HG02678 (cell line): ENCODE measurements around the gene KPTN.

Experiments
- ATAC-seq: cut with Tn5 transposase; IDR thresholded peaks from one replicate; pipeline ENCODE4 v1.9.1; 2021; ENCODE audit warnings: mild to moderate bottlenecking, moderate library complexity; ENCODE audit not compliant: unreplicated experiment

KPTN gene

DNA sequence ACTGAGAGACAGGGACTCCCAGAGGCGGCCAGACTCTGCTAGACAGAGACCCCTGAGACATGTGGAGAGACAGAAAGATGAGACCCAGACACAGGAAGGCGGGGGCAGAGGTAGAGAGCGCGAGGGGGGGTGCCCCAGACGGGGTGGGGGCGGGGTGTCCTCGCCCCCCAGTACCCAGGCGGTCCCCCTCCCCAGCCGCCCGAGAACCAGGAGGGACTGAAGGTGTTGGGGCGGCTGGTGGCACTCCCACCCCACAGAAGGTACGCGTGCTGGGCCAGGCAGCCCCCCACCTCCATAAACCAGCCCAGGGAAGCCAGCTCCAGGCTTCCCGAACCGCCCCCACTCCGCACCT is 12.7 kb downstream of the KPTN start:
- ATAC-seq, result no peak

DNA sequence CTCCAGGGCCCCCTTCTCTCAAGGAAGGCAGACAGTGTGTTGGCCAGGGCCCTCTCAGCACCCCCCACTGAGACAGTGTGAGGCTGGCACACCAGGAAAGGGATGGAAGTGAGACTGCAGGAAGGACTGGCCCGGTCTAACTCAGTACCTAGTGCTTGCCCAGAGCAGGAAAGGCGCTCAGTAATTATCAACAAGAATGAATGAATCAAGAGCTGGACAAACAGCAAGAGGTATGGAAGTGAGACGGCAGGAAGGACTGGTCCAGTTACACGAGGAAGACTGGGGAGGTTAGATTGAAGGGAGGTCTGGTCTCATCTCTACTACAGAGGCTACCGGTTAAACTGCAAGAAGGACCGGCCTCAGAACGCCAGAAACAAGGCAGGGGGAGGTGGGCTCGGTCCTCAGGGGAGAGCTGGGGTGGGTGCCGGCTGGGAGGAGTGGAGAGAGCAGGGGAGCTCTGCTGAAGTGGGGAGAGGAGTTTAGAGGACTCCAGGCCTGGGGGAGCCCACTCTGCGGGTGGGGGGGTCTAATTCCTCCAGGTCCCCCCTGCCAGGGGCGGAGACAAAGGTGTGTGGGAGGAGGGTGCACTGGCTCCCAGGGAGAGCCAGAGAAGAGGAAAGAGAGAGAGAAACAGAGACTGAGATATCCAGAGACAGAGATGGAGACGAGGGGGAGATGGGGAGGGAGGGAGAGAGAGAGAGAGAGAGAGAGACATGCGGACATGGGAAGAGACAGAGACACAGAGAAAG is 13.4 kb downstream of the KPTN start:
- ATAC-seq, result no peak

DNA sequence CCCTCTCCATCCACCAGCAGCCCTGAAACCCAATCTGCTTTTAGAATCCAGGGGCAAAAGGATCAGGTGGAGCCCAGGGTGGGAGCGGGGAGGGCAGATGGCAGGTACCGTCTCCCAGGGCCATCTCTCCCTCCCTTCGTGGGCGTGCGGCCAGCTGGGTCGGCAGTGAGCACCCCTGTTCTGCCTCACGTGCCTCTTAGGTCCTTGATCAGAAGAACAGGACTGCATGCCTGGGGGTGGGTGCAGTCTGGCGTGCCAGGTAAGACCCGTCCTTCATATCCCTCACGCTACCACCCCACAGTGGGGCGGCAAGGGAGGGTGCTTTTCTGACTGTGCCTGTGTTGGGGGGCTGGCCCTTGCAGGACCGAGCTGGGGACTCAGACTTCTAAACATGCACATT is 14.3 kb downstream of the KPTN start:
- ATAC-seq, result no peak

DNA sequence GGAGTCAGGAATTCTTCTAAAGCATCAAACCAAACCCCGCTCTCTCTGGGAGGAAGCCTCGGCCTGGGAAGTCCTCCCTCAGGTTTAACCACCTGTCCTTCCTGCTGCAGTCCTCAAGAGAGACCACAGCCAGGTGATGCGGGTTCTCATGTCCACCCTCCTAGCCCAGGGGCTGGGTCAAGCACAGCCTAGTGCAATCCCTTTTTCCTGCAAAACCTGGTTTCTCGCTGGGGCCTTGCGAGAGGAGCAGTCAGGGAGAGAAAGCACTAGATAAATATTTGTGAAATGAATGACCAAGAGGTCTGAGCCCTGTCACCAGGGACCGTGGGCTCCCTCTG is 14.7 kb downstream of the KPTN start:
- no peak for ATAC-seq

DNA sequence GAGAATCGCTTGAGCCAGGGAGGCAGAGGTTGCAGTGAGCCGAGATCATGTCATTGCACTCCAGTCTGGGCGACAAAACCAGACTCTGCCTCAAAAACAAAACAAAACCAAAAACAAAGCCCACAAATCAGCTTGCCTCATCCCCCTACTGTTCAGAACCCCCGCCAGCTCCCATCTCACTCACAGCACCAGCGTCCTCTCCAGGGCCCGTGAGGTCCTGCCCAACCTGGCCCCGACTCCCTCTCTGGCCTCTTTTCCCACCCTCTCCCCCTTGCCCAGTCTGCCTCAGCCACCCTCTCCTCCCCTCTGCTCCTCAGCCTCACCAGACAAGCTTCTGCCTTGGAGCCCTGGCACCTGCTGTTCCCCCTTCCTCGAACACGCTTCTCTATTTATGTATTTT is 16.1 kb downstream of the KPTN start:
- ATAC-seq, result no peak

DNA sequence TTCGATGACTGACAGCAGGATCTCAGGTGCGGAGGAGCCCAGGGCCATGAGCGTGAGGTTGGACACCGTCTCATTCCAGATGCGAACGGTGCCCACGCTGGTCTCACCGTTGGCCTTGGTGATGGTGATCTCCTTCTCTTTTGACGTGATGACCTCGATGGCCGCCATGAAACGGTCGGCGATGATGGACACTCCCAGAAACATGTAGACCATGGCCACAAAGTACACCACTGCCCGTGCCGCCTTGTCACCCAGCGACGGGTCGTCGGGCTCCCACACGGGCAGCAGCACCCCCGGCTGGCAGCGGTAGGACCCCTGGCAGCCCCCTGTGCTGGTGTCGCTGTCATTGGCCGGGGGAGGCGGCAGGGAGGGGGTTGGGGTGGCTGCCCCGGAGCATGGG is 18.1 kb downstream of the KPTN start:
- ATAC-seq, result no peak

DNA sequence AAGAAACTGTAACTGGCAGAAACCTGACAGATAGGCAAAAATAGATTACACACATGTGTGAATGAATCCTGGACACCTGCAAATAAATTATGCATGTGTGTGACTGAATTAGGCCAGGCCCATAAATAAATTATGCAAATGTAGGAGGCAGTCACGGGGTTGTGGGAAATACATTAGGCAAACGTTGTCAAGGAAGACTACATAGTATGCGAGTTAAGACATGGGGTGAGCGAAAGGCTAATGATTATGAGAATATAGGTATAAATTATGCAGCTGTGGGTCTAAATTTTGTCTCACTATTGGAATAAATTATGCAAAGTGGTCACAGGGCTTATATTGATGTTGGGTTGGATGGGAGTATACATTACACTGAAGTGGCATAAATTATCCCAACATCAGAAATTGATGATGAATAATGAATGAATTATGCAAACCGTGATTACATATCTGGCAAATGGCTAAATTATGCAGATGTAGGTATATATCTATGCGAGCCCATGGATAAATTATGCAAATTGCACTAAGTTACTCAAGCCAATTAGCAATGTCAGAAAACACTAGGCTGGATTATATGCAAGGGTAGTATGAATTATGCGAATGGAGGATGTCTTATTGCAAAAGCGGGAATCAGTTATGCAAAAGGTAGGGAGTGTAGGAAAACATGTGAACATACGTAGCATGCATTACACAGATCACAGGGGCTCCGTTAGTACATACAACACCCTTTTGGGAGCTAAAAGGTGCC is 19.2 kb downstream of the KPTN start:
- no peak for ATAC-seq

DNA sequence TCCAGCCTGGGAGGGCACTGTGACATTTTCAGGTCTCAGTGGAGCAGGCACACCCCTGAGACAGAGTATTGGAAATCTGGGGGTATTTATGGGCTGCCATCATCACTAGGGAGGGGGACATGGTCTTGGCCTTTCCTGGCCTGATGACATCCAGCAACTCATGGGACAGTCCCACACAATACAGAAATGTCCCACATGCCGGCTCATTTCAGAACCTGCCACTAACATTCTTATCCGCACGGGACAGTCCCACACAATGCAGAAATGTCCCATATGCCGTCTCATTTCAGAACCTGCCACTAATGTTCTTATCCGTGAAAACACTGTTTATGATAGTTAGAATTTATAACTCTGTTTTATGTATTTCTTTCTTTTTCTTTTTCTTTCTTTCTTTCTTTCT is 22.1 kb downstream of the KPTN start:
- ATAC-seq, result no peak

DNA sequence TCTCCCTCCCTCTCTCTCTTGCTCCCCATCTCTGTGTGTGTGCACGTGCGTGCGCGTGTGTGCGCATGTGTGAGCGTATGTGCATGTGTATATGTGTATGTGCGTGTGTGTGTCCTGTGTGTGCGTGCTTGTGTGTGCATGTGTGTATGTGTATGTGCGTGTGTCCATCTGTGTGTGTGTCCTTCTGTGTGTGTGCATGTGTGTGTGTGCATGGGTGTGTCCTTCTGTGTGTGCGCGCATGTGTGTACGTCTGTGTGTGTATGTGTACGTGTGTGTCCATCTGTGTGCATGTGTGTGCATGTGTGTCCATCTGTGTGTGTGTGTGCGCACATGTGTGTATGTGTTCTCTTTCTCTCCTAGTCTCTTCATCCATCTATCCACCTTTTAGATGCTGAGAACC is 24.5 kb downstream of the KPTN start:
- ATAC-seq, result no peak

DNA sequence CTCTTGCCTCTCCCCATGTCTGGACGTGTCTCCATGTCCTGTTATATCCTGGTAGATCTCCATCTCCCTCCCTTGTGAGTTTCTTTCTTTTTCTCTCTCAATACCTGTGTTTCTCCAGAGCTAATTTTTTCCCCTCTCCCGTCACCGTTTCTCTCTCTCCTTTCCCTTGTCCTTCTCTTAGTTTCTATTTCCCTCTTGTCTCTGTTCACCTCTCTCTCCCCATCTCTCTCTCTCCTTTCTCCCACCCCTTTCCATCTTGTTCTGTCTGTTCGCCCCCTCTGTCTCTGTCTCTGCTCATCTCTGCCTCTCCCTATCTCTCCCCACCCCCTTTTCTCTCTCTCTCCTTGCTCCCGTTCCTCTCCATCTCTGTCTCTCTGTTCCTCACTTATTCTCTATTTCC is 25.3 kb downstream of the KPTN start:
- ATAC-seq, result no peak

DNA sequence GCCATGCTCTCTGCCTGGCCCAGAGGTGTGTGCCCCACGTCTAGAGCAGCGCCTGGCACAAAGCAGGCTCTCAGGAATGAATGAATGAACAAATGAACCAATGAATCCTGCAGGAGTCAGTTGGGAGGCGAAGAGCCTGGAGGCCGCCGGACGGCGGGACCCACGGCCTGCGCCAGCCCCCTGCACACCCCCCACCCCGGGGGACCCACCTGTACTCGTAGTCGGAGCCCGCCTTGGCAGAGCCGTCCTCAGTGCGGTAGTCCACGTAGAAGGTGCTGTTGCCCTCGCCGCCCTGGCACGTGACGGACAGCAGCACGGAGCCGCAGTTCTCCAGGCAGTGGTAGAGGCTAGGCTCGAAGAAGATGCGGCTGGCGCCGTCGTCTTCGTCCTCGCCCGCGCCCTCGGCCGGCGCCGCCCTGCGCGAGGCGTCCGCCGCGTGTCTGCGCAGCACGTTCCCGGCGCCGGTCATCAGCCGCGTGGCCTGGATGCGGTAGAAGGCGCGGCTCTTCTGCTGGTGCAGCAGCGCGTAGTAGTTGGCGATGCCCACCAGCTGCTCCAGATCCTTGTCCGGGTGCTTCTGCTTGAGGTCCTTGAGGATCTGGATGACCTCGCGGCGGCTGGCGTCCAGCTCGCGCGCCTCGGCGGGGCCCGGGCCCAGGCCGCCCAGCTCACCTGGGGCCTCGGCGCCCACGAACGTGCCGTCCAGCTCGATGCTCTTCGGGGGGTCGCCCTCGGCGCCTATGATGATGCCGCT is 27.1 kb downstream of the KPTN start:
- no peak for ATAC-seq

DNA sequence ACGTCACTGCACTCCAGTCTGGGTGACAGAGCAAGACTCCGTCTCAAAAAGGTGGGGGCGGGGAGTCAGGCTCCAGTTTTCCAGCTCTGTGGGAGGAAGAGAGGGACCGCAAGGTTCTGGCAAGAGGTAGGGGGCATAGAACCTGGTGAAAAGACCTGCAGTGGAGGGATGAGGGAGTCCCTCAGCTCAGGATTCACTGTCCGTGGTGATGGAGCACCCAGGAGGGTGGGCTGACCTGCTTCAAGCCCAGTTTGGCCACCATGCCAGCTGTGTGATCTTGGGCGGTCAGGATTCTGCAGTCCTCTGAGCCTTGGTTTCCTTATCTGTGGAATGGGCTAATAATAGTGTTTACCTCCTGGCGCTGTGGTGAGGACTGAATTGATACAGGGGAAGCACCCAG is 33.5 kb downstream of the KPTN start:
- ATAC-seq, result no peak

DNA sequence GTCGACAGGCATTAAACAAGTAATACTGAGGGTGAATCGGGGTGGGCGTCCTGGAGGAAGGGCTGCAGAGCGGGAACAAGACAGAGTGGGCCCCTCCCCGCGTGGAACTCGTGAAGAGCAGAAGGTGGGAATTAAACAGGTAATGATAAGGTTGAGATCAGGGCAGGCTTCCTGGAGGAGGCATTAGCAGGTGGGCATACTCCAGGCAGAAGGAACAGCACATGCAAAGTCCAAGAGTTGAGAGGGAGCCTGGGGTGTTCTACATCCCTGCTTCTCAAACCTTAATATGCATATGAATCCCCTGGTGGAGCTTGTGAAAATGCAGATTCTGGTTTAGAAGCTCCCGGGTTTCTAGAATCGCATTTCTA is 35.7 kb downstream of the KPTN start:
- no peak for ATAC-seq

DNA sequence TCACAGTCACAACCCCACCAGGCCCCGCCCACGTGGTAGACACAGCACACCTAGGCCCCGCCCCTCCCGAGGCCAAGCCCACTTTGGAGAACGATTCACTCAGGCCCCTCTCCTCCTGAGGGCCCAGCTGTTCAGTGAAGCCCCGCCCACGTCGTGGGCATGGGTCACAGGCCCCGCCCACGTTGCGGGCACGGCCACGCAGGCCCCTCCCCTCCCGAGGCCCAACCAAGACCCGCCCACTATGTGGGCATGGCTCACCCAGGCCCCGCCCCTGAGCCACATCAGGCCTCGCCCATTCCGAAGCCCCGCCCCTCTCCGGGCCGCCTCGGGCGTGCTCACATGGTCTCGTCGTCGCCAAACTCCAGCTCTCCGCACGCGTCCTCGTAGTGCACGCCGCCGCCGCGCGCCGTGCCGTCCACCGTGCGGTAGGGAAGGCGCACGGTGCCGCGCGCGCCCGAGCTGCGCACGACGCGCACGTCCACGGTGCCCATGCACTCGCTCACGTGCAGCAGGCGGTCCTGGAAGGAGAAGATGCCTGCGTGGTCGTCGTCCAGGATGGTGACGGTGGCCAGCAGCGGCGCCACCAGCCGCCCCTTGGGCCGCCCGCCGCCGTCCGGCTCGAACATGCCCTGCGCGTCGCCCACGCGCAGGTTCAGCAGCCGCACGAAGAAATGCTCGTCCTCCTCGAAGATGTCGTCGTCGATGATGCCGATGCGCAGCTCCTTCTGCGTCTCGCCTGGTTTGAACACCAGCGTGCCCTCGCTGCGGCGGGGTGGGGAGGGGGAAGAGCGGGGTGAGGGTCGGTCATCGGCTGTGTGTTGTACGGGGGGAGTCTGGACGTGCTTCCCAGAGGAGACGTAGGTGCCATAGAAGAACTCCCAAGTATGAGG is 36.3 kb downstream of the KPTN start:
- no peak for ATAC-seq

DNA sequence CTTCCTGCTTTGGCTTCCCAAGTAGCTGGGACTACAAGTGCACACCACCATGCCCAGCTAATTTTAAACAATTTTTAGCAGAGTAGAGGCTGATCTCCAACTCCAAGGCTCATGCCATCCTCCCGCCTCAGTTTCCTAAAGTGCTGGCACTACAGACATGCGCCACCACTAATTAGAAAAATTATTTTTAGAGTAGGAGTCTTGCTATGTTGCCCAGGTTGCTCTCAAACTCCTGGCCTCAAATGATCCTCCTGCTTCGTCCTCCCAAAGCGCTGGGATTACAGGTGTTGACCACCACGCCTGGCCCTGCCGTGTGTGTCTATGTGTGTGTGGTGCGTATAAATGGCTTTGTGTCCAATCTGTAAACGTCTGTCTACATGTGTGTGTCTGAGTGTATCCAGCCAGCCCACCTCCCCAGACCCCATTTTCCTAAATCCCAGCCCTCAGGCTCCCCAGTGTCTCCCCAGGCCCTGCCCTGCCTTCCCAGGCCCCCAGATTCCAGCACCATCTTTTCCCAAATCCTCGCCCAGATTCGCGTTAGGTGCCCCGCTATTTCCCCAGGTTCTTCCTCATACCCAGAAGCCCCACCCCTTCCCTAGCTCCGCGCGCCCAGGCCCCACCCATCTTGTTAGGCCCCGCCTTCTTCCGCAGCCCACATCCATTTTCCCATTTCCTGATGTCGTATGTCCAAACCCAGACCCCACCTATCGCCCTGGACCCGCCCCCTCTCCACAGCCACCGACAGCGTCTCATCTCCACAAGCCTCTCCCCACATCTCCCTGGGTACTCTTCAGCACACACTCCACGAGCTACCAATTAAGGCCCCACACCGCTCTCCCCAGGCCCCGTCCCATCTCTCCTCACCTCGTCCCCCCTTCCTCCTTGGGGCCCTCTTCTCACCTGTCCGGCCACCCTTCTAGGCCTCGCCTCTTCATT is 37.2 kb downstream of the KPTN start:
- no peak for ATAC-seq

DNA sequence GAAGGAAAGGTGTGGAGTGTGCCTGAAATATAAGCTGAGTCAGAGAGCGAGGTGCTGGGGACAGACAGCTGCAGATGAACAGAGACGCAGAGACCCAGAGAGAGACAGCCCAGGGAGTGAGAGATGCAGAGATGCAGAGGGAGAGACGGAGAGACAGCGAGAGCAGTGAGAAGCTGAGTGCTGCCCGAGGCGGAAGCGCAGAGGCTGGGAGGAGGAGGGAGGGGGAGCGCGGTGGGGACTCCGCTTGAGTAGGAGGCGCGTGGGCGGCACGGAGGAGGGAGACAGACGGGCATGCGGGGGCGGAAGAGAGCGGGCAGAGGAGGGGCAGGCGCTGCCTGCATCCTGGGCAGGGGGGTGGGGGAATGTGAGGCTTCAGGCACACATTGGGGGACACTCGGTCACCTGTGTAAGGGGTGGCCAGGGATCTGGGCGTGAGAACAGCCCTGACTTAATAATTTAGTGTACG is 38.0 kb downstream of the KPTN start:
- ATAC-seq, result no peak

DNA sequence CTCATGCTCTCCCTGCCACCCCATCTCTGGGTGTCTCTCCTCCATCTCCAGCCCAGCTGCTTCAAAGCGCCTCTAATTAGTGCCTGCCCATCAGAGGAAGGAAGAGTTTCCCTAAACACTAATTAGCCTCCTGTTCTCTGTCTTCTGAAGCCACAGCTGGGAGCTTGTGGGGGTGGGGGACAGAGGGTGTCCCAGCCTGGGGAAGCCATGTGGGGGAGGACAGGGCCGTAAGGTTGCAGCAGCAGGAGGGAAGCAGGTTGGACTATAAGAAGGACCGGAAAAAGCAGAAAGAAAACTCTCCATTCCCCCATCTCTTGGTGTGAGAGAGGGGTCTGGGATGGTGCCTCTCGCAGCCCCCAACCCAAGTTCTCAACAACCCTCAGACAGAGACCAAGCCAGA is 38.5 kb downstream of the KPTN start:
- ATAC-seq, result no peak

DNA sequence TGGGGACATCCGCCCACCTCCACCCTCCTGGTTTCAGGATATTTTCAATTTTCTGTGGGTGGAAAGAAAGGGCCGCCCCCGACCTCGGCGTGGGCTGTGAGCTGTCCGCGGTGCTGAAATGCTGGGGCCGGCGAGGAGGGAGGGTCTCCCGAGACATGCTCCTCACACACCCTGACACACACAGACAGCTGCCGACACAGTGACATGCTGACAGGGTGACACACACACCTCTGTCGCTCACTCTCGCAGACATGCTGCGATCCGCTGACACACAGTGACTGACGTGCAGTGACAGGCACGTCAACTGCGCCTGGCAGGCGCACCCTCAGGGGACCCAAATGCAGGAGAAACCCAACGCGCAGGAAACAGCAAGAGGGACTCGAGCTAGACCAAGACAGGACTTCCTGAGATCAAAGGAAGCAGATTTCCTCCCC is 39.6 kb downstream of the KPTN start:
- ATAC-seq, result no peak

DNA sequence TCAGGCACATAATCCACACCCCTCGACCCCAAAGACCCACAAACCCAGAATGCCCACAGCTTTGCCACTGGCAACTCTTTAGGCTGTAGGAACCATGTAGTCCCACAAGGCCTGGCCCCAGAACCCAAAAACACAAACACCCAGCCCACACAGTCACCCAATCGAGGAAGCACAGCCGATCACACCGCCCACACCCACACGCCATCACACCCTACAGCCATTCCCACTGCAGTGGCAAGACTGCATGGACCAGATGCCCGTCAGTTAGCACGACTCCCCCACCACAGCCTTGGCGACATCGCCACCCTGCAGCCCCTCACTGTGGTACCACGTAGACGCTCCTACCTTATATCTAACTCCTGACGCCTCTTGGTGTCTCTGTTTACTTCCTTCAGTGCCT is 40.7 kb downstream of the KPTN start:
- no peak for ATAC-seq

DNA sequence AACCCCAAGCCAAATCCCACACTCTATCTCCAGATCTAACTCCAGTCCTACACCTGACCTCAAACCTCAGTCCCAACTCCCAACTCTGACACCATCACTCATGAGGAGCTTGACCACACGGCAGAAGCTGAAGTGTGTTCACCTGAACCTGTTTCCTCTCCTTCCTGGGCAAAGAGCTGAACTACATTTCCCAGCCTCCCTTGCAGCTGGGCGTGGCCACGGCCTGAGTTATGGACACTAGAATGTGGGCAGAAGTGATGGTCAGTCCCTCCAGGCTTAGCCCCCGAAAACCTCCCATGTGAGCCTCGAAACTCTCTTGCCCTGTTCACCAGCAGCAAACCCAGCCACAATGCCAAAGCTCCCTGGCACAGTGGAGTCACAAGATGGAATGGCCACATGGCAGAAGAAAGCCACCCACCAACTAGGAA is 45.2 kb downstream of the KPTN start:
- ATAC-seq, result no peak
